ENCODE measurements around the gene RGMB. TPM values are rescaled to one million over a fixed set of nuclear protein-coding genes. Genes with fewer than 3 reads are reported as not detected.

RGMB gene
- total and polyA plus RNA-seq, 4 donors, result 2.5 to 5.3 (median 3.0) TPM

GRCh38 chr5:98816582-98817222 lies 43.2 kb downstream of the RGMB start:
- H3K27ac ChIP-seq (ENCODE audit: low read depth in 1 of 2, low read length in 2 of 2), result no peak overlapping the region
- H3K9ac ChIP-seq (ENCODE audit: low read depth in 1 of 2, low read length in 2 of 2), result no peak overlapping the region
- no peaks in the 10 kb centered on the region for H3K36me3 ChIP-seq (ENCODE audit: control insufficient read depth in 4 of 4, insufficient read depth in 3 of 4, low read depth in 1 of 4, low read length in 3 of 4)
- H3K9me3 ChIP-seq (ENCODE audit: control insufficient read depth in 4 of 4, low read length in 3 of 4), result no peaks in the 10 kb centered on the region
- no peaks in the 10 kb centered on the region for H3K4me1 ChIP-seq (ENCODE audit: control insufficient read depth in 4 of 4, insufficient read depth in 4 of 4, low read length in 3 of 4)
- no peaks in the 10 kb centered on the region for H3K27me3 ChIP-seq (ENCODE audit: control insufficient read depth in 4 of 4, insufficient read depth in 4 of 4, low read length in 3 of 4)
- DNase-seq (ENCODE audit: low spot score), result peak; percentile 52
- no peak overlapping the region for H3K4me3 ChIP-seq (ENCODE audit: low read depth in 1 of 3, low read length in 3 of 3)
- TF ChIP-seq TAF1 (conservative IDR thresholded peaks at IDR 0.05) (no peak), SP1 (IDR thresholded peaks at IDR 0.05) (no peak), YY1 (IDR thresholded peaks at IDR 0.05) (no peak), FOXA2 (IDR thresholded peaks at IDR 0.05) (no peak), HNF4G (IDR thresholded peaks at IDR 0.05) (no peak), RAD21 (IDR thresholded peaks at IDR 0.05) (no peak), HNF4A (conservative IDR thresholded peaks at IDR 0.05) (no peak), GABPA (IDR thresholded peaks at IDR 0.05 in 1 of 2, conservative IDR thresholded peaks at IDR 0.05 in 1 of 2) (no peak), CTCF (IDR thresholded peaks at IDR 0.05; ENCODE audit: low read depth, low read length, missing input control) (no peak), NR2F2 (IDR thresholded peaks at IDR 0.05) (no peak), REST (IDR thresholded peaks at IDR 0.05) (no peak), EGR1 (IDR thresholded peaks at IDR 0.05; ENCODE audit: low read depth in 2 of 2) (no peak), FOXA1 (IDR thresholded peaks at IDR 0.05) (no peak), MAX (IDR thresholded peaks at IDR 0.05) (no peak)
- WGBS, result 60% methylated on average over 6 of the region's 6 CpGs

GRCh38 chr5:98825582-98826375 lies 52.3 kb downstream of the RGMB start:
- Histone ChIP-seq H3K27ac (ENCODE audit: low read depth in 1 of 2, low read length in 2 of 2) (no peak overlapping the region), H3K4me1 (ENCODE audit: control insufficient read depth in 4 of 4, insufficient read depth in 4 of 4, low read length in 3 of 4) (no peaks in the 10 kb centered on the region)
- 77% methylated on average over 4 of the region's 4 CpGs for WGBS

More at GRCh38 chr5:98825582-98826375, 52.3 kb downstream of the RGMB start:
- Histone ChIP-seq H3K9me3 (ENCODE audit: control insufficient read depth in 4 of 4, low read length in 3 of 4) (no peaks in the 10 kb centered on the region), H3K36me3 (ENCODE audit: control insufficient read depth in 4 of 4, insufficient read depth in 3 of 4, low read depth in 1 of 4, low read length in 3 of 4) (no peaks in the 10 kb centered on the region), H3K27me3 (ENCODE audit: control insufficient read depth in 4 of 4, insufficient read depth in 4 of 4, low read length in 3 of 4) (no peaks in the 10 kb centered on the region), H3K4me3 (ENCODE audit: low read depth in 1 of 3, low read length in 3 of 3) (no peak overlapping the region), H3K9ac (ENCODE audit: low read depth in 1 of 2, low read length in 2 of 2) (no peak overlapping the region)
- no peak for DNase-seq (ENCODE audit: low spot score)
- TF ChIP-seq GABPA (IDR thresholded peaks at IDR 0.05 in 1 of 2, conservative IDR thresholded peaks at IDR 0.05 in 1 of 2) (no peak), CTCF (IDR thresholded peaks at IDR 0.05; ENCODE audit: low read depth, low read length, missing input control) (no peak), EGR1 (IDR thresholded peaks at IDR 0.05; ENCODE audit: low read depth in 2 of 2) (no peak), TAF1 (conservative IDR thresholded peaks at IDR 0.05) (no peak), MAX (IDR thresholded peaks at IDR 0.05) (no peak), HNF4A (conservative IDR thresholded peaks at IDR 0.05) (no peak), ATF3 (IDR thresholded peaks at IDR 0.05) (no peak), FOXA1 (IDR thresholded peaks at IDR 0.05) (no peak), RXRA (IDR thresholded peaks at IDR 0.05) (no peak), RAD21 (IDR thresholded peaks at IDR 0.05) (no peak), SP1 (IDR thresholded peaks at IDR 0.05) (no peak), REST (IDR thresholded peaks at IDR 0.05) (no peak), NR2F2 (IDR thresholded peaks at IDR 0.05) (no peak)
